GM19395 (cell line): ENCODE results near the gene SLC26A6.

Experiments used
- ATAC-seq: cut with Tn5 transposase; IDR thresholded peaks from one replicate; pipeline ENCODE4 v1.9.1; 2021; ENCODE audit warnings: mild to moderate bottlenecking, moderate library complexity; ENCODE audit not compliant: unreplicated experiment

The SLC26A6 gene

GRCh38 chr3:48581621-48582481, 53.4 kb downstream of the SLC26A6 start:
- no peak for ATAC-seq

DNA sequence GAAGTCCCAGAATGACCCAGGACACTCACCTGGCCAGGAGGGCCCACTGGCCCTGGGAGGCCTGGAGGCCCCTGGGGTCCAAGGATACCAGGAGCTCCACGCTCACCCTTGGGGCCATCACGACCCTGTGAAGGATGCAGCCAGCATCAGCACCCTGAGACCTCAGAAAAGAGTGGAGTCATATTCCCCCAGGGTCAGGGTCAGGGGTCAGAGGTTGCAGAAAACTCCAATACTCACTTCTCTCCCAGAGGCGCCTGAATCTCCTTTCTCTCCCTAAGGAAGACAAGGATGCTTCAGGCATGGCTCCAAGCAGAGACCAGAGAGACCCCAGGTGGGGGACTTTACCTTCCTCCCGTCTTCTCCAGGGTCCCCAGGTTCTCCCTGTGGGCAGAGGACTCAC, 58.6 kb downstream of the SLC26A6 start:
- ATAC-seq = no peak
